Smooth muscle cell (in vitro differentiated cells): ENCODE results near the gene JMJD6. TPM values are rescaled to one million over a fixed set of nuclear protein-coding genes. Genes with fewer than 3 reads are reported as not detected.
"Not testable (repeated sequence)": the region's sequence is repeated elsewhere in the genome, so short reads cannot be mapped to it uniquely, and the experiment has no call there.

ENCODE experiments used
- DNase-seq: peaks from one replicate; lab custom pipeline; 2025; ENCODE audit not compliant: unreplicated experiment; lab: John Stamatoyannopoulos, UW
- H2AFZ ChIP-seq: fragments of 200-600 bp; sonication (generic); 2 replicates; pipeline ENCODE4 v1.6.0; 2016; ENCODE audit warnings: antibody characterized with exemption, low read depth, mild to moderate bottlenecking
- H3F3A ChIP-seq: fragments of 200-600 bp; sonication (generic); 2 replicates; pipeline ENCODE4 v1.6.0; 2017; ENCODE audit warnings: antibody characterized with exemption, low read depth
- H3K27ac ChIP-seq: fragments of 200-600 bp; sonication (generic); 2 replicates; pipeline ENCODE4 v1.5.1; 2016; ENCODE audit warnings: low read depth, mild to moderate bottlenecking
- H3K27me3 ChIP-seq: fragments of 200-600 bp; sonication (generic); 2 replicates; pipeline ENCODE4 v1.6.1; 2016; ENCODE audit warnings: low read depth, mild to moderate bottlenecking
- H3K36me3 ChIP-seq: fragments of 200-600 bp; sonication (generic); 2 replicates; pipeline ENCODE4 v1.5.1; 2016; ENCODE audit warnings: low read depth
- H3K4me1 ChIP-seq: fragments of 200-600 bp; sonication (generic); 2 replicates; pipeline ENCODE4 v1.5.1; 2016; ENCODE audit warnings: low read depth
- H3K4me2 ChIP-seq: fragments of 200-600 bp; sonication (generic); 2 replicates; pipeline ENCODE4 v1.6.0; 2016; ENCODE audit warnings: mild to moderate bottlenecking
- H3K4me3 ChIP-seq: fragments of 200-600 bp; sonication (generic); 2 replicates; pipeline ENCODE4 v1.5.1; 2016; ENCODE audit warnings: mild to moderate bottlenecking
- H3K79me2 ChIP-seq: fragments of 200-600 bp; sonication (generic); 2 replicates; pipeline ENCODE4 v1.6.0; 2016; ENCODE audit warnings: low read depth, mild to moderate bottlenecking
- H3K9ac ChIP-seq: fragments of 200-600 bp; sonication (generic); 2 replicates; pipeline ENCODE4 v1.6.0; 2016; ENCODE audit warnings: low read depth
- H3K9me3 ChIP-seq: fragments of 200-600 bp; sonication (generic); replicated peaks from 2 replicates; pipeline ENCODE4 v1.5.1; 2016; ENCODE audit warnings: low read depth
- H4K20me1 ChIP-seq: fragments of 200-600 bp; sonication (generic); 2 replicates; pipeline ENCODE4 v1.6.0; 2016; ENCODE audit warnings: low read depth
- WGBS: methylation state at CpG from one replicate; pipeline ENCODE4 v1.1.7; 2016; ENCODE audit warnings: low lambda C conversion rate; 5-methylcytosine and 5-hydroxymethylcytosine counted together
- polyA plus RNA-seq: library from polyadenylated mRNA; unstranded; fragments of >200 nt; fragmentation: Nextera tagmentation; extraction: Ambion mirVana; gene quantifications from 2 replicates; pipeline ENCODE4 v1.2.1, GENCODE V29; 2016
- total RNA-seq: library from RNA; depleted of rRNA; stranded (reverse); fragments of >200 nt; gene quantifications from 2 replicates; pipeline ENCODE4 v1.2.3, GENCODE V29; 2014
- TF ChIP-seq, protein P1 (sequence below): fragments of 200-600 bp; sonication (generic); IDR thresholded peaks from 2 replicates; pipeline ENCODE4 v1.5.1; 2017; ENCODE audit warnings: borderline replicate concordance, mild to moderate bottlenecking, antibody characterized with exemption; ENCODE audit not compliant: insufficient read depth, poor library complexity, severe bottlenecking

The JMJD6 gene
- total and polyA plus RNA-seq, 2 experiments from 2014 or later, result 32.7 to 54.7 TPM

DNA sequence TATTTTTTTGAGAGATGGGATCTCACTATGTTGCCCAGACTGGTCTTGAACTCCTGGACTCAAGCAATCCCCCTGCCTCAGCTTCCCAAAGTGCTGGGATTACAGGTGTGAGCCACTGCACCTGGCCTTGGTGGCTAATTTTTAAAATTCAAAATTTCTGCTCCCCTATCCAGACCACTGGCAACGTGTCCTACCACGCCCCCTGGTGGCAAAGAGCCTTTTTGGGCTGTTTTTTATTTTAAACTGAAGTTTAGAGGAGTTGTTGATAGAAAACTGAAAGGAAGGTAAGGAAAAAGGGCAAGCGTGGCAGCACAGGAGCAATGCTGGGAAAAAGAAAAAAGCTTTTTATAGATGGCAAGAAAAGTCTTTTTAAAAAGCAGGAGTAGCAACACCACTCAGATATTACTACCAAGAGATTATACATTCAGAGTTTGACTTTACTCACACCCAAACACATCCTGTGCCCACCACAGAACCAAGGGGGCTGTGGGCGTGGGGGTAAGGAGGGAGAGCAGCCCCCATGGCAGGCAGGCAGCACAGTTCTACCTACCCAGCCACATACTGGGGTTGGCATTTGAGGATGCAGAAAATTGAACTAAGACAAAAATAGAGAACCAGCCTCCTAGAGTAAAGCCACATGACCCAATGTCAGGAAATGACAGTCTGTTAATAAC, 11.4 kb downstream of the JMJD6 start:
- Histone ChIP-seq H3K9me3 (no peaks in the 10 kb centered on the region), H4K20me1 (peaks cover 79% of the 10 kb centered on the region), H3K4me3 (no peak overlapping the region), H3F3A (peaks cover 28% of the 10 kb centered on the region), H3K36me3 (peaks cover 4% of the 10 kb centered on the region), H3K9ac (peak overlapping the region; percentile 35), H2AFZ (no peak overlapping the region), H3K27ac (peak overlapping the region; percentile 100), H3K4me2 (peak overlapping the region; percentile 22), H3K79me2 (no peaks in the 10 kb centered on the region), H3K27me3 (no peaks in the 10 kb centered on the region), H3K4me1 (peaks cover 16% of the 10 kb centered on the region)
- peak; percentile 38 for DNase-seq
- TF ChIP-seq, protein P1, sequence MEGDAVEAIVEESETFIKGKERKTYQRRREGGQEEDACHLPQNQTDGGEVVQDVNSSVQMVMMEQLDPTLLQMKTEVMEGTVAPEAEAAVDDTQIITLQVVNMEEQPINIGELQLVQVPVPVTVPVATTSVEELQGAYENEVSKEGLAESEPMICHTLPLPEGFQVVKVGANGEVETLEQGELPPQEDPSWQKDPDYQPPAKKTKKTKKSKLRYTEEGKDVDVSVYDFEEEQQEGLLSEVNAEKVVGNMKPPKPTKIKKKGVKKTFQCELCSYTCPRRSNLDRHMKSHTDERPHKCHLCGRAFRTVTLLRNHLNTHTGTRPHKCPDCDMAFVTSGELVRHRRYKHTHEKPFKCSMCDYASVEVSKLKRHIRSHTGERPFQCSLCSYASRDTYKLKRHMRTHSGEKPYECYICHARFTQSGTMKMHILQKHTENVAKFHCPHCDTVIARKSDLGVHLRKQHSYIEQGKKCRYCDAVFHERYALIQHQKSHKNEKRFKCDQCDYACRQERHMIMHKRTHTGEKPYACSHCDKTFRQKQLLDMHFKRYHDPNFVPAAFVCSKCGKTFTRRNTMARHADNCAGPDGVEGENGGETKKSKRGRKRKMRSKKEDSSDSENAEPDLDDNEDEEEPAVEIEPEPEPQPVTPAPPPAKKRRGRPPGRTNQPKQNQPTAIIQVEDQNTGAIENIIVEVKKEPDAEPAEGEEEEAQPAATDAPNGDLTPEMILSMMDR, result peak; percentile 92
- 39% methylated on average over 4 of the region's 4 CpGs for WGBS

DNA sequence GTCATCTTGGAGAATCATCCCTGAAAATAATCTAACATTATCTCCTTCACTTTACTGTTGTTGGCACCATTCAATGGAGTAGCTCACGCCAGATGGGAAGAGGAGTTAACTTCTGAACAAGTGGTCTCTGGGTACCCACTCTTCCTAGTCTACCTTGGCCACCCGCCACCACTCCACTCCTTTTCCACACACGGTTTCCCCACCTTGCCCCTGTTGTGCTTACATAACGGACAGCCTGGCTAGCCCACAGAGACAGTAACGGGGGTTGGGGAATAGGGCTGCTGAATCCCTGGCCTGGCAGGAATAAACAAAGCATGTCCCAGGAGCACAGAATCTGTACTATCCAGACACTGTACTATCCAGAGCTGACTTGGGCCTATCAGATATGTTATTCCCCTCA, 12.1 kb downstream of the JMJD6 start:
- Histone ChIP-seq H3F3A (peaks cover 24% of the 10 kb centered on the region), H3K4me2 (no peak overlapping the region), H3K9me3 (no peaks in the 10 kb centered on the region), H3K36me3 (no peaks in the 10 kb centered on the region), H2AFZ (no peak overlapping the region), H4K20me1 (peaks cover 73% of the 10 kb centered on the region), H3K9ac (no peak overlapping the region), H3K27ac (no peak overlapping the region), H3K79me2 (no peaks in the 10 kb centered on the region), H3K27me3 (no peaks in the 10 kb centered on the region), H3K4me3 (no peak overlapping the region), H3K4me1 (peaks cover 22% of the 10 kb centered on the region)
- no peak for DNase-seq
- WGBS, result 87% methylated on average over 5 of the region's 5 CpGs
- TF ChIP-seq, protein P1, result no peak

DNA sequence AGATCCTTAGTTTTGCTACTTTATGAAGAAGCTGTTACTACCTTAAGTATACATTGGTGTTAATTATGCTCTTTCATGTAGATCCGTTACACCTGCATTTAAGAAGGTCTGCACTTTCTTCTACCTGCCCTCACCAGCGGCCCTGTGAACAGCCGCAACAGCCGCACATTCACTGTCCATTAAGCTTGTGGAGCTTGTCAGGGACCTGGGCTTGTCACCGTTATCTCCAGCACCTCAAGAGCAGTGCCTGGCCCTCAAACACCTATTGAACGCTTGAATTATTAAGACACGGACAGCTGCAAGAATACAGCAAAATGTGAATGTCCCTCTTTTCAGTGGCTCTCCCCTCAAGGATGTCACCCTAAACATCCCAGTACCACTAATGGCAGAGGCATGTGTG, 12.6 kb downstream of the JMJD6 start:
- no peak for DNase-seq
- Histone ChIP-seq H3F3A (peaks cover 23% of the 10 kb centered on the region), H2AFZ (no peak overlapping the region), H4K20me1 (peaks cover 70% of the 10 kb centered on the region), H3K36me3 (no peaks in the 10 kb centered on the region), H3K4me2 (no peak overlapping the region), H3K27ac (no peak overlapping the region), H3K9ac (no peak overlapping the region), H3K27me3 (no peaks in the 10 kb centered on the region), H3K9me3 (no peaks in the 10 kb centered on the region), H3K4me1 (peaks cover 25% of the 10 kb centered on the region), H3K4me3 (no peak overlapping the region), H3K79me2 (no peaks in the 10 kb centered on the region)
- TF ChIP-seq, protein P1, result no peak
- WGBS, result 98% methylated on average over 7 of the region's 7 CpGs

DNA sequence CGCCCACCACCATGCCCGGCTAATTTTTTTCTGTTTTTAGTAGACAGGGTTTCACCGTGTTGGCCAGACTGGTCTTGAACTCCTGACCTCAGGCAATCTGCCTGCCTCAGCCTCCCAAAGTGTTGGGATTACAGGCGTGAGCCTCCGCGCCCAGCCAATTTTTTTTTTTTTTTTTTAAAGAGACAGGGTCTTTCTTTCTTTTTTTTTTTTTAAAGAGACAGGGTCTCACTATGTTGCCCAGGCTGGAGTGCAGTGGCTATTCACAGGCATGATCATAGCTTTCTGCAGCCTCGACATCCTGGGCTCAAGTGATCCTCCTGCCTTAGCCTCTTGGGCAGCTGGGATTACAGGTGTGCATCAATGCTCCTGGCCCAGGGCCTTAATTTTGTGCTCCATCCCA, 14.1 kb downstream of the JMJD6 start:
- peaks cover 26% of the 10 kb centered on the region for H3F3A ChIP-seq
- H3K4me1 ChIP-seq, result peaks cover 36% of the 10 kb centered on the region
- H3K79me2 ChIP-seq, result peaks cover 13% of the 10 kb centered on the region
- peaks cover 72% of the 10 kb centered on the region for H4K20me1 ChIP-seq
- not testable (repeated sequence) for H3K4me2 ChIP-seq, H3K9ac ChIP-seq, H2AFZ ChIP-seq, H3K36me3 ChIP-seq, H3K27me3 ChIP-seq, H3K27ac ChIP-seq, H3K9me3 ChIP-seq, H3K4me3 ChIP-seq, DNase-seq
- WGBS, result 86% methylated on average over 7 of the region's 7 CpGs
